GM23338 (cell line): ENCODE results near the gene PDE6A.

ENCODE experiments used
- CREB1 ChIP-seq: fragments of 250-450 bp; sonication (Bioruptor Pico); IDR thresholded peaks from 2 replicates; pipeline ENCODE4 v1.5.0; 2020; ENCODE audit warnings: low read depth, mild to moderate bottlenecking, moderate library complexity
- POLR2AphosphoS5 ChIP-seq: IDR thresholded peaks from 2 replicates; pipeline ENCODE4 v1.6.1; 2016; ENCODE audit warnings: antibody characterized with exemption, low read depth
- TF ChIP-seq, protein P1 (sequence below), 2 experiments: fragments of 200-600 bp in 1 of 2; sonication (generic) in 1 of 2; conservative IDR thresholded peaks; 2 replicates each; pipeline versions ENCODE4 v1.5.1 to v1.6.1; 2016 to 2017; ENCODE audit warnings: antibody characterized with exemption in 2 of 2, low read depth in 2 of 2, mild to moderate bottlenecking in 2 of 2, moderate library complexity in 1 of 2

DNA sequence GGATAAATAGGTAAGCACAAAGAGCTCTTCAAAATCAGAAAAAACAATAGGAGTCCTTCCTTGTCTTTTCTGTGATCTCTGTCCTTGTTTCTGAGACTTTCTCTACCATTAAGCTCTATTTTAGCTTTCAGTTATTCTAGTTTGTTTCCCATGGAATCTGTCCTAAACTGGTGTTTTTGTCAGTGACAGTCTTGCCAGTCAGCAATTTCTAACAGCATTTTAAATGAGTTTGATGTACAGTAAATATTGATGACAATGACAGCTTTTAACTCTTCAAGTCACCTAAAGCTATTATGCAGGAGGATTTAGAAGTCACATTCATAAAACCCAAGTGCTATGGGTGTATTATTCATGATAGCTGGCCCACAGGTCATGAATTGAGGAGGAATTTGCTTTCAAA, 37.9 kb upstream of the PDE6A start:
- TF ChIP-seq CREB1 (CRISPR knock-in tag) (no peak), POLR2AphosphoS5 (no peak)
- TF ChIP-seq, protein P1, sequence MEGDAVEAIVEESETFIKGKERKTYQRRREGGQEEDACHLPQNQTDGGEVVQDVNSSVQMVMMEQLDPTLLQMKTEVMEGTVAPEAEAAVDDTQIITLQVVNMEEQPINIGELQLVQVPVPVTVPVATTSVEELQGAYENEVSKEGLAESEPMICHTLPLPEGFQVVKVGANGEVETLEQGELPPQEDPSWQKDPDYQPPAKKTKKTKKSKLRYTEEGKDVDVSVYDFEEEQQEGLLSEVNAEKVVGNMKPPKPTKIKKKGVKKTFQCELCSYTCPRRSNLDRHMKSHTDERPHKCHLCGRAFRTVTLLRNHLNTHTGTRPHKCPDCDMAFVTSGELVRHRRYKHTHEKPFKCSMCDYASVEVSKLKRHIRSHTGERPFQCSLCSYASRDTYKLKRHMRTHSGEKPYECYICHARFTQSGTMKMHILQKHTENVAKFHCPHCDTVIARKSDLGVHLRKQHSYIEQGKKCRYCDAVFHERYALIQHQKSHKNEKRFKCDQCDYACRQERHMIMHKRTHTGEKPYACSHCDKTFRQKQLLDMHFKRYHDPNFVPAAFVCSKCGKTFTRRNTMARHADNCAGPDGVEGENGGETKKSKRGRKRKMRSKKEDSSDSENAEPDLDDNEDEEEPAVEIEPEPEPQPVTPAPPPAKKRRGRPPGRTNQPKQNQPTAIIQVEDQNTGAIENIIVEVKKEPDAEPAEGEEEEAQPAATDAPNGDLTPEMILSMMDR (conservative IDR thresholded peaks at IDR 0.05; ENCODE audit: low read depth in 2 of 2) = no peak
